Stimulated activated CD8-positive, alpha-beta memory T cell treated with anti-CD3 and anti-CD28 coated beads, Interleukin-12 subunit alpha, Interleukin-12 subunit beta, amount 100 ng/mL, for 4 hours (primary cell): ENCODE results near the gene USB1.
A peak's percentile ranks its signal among the peaks of the same experiment; 100 is the strongest.

Experiments used
- DNase-seq: peaks from one replicate; pipeline ENCODE4 v3.0.0-alpha.2; 2020; ENCODE audit warnings: low read depth

The USB1 gene, protein sequence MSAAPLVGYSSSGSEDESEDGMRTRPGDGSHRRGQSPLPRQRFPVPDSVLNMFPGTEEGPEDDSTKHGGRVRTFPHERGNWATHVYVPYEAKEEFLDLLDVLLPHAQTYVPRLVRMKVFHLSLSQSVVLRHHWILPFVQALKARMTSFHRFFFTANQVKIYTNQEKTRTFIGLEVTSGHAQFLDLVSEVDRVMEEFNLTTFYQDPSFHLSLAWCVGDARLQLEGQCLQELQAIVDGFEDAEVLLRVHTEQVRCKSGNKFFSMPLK

DNA sequence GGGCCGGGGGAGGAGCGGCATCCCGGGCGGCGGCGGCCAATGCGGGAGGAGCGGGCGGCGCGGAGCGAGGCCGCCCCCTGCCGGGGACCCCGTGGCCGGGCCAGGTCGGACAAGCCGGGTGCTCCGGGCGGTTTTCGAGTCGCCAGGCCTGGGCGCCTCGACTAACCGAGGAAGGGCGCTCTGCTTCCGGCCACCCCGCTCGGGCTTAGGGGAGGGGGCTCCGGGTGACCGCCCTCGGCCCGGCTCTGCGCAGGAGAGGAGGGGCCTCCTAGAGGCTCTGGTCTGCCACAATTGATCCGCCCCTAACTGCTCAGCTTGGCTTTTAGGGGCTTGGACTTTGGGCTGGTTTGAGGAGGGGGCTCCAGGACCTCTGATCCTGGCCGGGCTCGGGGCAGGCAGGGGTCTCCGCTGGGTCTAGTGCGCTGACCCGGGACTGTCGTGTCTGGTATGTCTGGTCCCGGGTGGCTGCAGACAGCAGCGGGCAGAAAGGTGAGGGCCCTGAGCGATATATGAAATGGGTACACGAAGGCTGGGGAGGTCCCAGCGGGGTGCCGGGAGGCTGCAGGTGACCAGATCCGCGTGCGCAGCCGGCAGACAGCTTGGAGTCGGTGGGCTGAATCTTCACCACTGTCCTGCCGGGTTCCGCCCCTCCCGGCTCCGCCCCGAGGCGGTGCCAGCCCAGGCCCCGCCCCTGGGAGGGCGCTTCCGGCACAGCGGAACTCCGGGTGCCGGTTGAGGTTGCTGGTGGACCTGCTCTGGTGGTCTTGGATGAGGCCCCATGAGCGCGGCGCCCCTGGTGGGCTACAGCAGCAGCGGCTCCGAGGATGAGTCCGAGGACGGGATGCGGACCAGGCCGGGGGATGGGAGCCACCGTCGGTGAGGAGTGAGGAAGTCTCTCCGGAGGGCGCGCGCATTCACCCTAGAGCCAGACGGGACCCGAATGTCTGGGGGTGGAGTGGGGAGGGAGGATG is at the start of gene USB1:
Gene USB1 (plus strand): TSS at position 702 of the 971 bp plus-strand sequence. CDS start 77 bp downstream, at position 779.
- DNase-seq = peak; percentile 77

DNA sequence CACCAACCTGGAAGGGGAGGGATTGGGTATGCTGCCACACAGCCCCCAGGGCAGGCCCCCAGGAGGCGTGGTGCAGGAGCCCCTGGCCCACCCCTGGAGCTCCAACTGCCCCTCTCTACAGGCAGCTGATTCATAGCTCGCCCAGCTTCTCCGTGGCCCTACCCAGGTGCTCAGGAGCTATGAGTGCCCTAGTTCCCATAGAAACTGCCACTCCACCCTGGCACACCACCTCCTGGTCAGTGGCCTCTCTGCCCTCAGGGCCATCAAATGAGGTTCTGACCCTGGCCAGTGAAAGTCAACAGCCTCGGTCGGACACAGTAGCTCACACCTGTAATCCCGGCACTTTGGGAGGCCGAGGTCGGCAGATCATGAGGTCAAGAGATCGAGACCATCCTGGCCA is 48.3 kb upstream of the USB1 start:
- DNase-seq = no peak

DNA sequence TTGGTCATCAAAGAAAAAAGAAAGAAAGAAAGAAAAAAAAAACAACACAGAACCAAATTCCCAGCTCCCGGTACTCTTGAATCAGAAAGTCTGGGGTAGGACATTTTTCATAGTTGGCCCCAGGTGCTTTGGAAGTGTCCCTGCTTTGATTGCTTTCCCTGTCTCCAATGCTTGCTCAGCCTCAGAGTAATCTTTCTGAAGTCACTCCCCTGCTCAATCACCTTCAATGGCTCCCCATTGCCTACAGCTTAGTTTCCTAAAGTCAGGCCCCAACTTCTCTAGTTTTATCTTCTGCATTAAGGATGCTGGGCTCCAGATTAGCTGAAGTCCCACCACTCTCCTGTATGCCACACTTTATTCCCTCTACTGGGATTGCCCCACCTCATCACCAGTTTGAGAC is 47.4 kb upstream of the USB1 start:
- DNase-seq = no peak

DNA sequence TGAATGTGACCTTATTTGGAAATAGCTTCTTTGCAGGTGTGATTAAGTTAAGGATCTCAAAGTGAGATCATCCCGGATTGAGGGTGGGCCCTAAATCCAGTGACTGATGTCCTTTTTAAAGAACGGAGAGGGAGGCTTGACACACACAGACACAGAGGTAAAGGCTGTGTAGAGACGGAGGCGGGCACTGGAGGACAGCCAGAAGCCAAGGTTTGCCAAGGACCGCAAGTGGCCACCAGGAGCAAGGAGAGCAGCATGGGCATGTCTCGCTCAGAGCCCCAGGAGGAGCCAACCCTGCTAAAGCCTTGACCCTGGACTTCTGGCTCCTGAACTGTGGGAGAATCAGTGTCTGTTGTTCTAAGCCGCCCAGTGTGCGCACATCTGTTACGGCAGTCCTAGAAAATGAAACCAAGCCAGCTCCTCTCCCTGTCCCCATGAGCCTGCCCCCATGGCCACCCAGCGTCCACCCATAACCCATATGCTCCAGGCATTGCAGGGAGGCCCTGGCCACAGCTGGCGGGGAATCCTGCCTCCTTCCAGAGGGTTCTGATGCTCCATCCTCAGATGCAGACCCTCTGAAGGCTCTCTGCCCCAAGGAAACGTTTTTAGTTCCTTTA is 45.5 kb upstream of the USB1 start:
- DNase-seq = no peak

DNA sequence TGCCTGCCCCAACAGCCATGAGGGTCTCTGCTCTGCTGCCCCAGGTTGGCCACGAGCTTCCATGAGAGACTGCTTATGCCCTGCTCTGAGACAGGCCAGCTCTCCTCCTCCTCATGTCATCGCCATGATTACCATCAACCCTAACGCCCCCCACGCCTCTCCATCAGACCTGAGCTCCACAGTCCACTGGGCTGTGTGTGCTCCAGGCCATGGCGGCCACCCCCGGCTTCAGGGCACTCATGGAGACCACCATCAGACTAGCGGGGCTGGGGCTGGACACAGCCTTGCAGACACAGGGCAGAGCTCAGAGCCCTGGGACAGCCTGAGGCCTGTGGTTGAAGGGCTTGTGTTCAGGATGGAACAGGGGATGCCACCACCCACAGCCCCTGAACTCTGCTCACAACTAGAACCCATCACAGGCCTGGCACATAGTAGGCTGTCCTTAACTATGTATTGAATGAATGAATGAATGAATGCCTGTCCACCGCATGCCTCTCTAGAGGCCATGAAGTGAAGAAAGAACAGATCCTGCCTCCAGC is 44.9 kb upstream of the USB1 start:
- DNase-seq = no peak

DNA sequence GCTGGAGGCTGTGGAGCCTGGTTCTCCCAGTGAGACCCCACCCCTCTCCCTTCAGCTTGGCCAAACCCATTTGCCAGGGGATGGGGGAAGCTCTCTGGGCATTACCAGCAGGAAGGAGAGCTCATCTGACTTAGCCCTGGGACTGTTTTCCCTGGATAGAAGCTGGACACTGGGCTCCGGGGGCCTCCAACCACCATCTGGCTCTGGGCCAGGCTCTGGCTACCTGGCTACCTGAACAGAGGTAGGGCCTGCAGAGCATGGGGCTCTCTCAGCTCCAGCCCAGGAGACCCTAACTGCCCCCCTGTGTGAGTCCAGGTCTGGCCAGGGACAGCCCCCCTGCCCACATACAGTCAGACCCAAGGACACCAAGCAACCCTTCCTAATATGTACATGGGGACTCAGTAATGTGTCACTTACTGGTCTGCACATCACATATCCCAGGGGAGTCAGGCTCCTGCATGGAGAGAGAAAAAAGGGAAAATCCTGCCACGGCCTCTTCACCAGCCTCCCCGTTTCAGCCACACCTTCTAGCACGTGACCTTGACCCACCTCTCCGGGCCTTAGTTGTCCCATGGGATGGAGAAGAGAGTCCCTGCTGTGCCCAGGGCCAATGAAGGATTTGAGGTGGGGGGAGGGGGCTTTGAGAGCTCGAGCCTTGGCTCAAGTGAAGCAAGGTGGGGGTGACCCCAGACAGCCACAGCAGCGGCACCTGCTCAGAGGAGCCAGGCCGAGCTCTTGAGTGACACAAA is 44.1 kb upstream of the USB1 start:
- DNase-seq = no peak

DNA sequence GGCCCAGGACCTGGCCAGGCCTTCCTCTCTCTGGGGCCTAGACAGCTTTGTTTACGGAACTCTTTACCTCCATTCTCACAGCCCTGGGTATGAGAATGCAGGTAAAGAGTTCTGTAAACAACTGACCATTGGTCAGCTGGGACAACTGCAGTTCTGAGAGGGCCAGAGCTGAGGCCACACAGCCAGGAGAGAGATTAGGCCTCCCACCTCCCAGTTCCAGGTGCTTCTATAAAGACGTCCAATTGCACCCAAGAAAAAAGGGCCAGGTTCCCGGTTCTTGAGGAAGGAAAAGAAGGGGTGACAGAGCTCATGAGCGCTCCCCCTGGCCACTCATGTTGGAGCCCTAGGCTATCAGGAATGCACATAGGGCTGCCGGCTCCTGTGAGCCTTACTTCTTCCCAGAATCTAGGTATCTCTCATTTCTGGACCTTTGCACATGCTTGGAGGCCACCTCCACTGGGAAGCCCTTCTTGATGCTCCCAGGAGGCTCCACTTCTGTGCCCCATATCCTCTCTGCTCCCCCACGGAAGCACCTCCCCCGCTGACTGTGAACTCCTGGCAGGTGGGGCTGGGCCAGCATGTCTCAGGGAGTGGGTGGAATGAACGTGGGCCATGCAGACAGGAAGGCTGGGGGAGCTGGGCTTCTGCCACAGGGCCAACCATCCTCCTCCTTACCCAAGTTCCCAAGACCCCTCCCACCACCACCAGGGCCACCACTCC is 43.4 kb upstream of the USB1 start:
- no peak for DNase-seq

DNA sequence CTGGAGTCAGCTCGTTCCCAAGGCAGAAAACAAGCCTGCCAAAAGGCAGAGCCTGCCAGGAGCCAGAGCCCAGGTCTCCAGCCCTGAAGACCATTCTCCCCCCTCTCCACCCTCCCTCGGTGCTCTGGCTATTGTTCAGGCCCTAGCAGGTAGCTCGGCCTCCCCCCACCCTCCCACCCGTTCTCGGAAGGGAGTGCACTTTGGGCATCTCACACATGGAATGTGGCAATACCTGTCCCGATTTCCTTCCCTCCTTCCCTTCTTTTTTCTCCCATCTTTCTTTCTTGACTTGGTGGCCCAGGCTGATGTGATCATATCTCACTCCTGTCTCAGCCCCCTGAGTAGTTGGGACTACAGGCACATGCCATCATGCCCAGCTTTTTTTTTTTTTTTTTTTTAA is 42.7 kb upstream of the USB1 start:
- DNase-seq = no peak

DNA sequence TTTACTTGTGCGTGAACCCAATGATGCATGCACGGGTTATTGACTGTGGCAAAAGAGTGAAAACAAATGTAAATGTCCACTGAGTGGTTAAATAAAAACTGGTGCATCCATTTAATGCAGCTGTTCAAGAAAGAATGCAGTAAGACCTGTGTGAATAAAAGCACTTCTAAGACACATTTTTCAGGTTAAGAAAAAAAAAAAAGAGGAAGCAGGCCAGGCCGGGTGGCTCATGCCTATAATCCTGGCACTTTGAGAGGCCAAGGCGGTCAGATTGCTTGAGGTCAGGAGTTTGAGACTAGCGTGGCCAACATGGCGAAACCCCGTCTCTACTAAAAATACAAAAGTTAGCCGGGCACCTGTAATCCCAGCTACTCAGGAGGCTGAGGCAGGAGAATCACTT is 42.1 kb upstream of the USB1 start:
- DNase-seq = no peak

DNA sequence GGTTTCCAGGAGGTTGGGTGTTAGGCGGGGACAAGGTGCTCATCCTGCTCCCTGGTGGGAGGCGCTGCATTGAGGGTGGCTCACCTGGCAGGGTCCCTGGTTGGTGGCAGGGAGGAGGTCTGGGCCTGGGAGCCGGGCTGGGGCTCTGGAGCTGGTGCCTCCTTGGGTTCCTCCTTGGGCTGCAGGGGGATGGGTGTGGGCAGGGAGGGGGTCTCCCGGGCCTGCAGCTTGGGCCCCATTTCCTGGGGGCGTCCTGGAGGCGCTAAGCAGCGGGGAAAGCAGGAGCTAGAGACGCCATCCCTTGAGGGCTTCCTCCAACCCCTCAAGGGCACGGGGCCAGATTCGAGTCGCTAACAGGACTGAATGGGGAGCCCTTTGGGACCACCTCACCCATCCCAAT is 41.4 kb upstream of the USB1 start:
- DNase-seq = no peak

DNA sequence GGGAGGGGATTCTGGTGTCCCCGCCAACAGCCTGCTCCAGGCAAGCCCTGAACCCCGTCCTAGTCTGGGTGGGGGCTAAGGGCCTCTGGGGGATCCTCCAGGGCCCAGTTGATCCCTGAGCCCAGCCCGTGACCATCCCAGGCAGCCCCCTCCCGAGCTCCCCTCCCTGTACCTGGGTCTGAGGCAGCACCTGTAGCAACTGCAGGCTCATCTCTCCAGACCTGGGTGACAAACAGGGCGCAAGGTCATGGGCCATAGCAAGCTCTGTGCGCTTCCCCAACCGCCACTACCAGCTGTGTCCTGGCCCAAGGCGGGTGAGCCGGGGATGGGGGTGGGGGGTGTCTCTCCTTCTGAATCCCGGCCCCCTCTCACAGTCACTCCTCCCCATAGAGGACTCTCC is 40.9 kb upstream of the USB1 start:
- no peak for DNase-seq

DNA sequence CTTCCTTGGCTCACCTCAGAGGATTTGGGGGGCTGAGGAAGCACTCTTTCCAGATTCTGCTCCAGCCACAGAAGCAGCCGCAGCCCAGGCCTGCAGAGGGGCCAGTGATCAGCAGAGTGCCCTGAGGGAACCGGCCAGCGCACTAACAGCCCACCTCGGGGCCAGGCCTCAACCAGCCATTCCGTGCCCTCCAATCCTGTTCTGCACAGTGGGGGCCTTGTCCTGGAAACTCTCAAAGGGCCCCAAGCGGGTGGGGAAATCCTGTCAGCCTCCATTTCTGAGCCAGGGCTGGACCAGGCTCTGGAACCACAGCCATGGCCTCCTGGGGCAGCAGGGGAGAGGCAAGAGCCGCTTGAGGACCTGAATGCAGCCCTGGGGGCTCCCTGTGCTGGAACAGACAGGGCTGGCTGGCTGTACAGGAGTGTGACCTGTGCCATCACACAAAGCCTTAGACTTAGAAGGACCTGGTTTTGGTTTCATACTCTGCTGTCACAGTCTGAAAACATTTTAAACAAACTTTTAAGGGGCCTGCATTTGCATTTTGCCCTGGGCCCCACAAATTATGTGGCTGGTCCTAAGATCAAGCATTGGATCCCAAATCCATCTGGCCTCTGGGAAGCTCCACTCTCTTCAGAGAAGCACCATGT is 40.3 kb upstream of the USB1 start:
- no peak for DNase-seq

DNA sequence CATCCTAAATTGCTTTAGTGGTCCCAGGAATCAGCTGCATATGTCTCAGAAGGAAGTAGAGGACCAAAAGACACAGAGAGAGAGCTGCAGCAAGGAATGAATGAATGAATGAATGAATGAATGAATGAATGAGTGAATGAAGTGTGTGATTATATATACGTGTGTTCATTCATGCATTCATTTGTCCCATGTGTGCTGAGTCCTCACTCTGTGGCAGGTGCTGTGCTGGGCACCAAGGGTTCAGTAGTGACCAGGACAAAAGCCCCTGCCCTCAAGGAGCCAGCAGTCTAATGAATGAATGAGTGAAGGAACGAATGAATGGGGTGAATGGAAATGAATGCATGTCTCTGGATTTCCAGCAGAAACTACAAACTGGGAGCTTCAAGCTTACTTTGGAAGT is 39.7 kb upstream of the USB1 start:
- no peak for DNase-seq

DNA sequence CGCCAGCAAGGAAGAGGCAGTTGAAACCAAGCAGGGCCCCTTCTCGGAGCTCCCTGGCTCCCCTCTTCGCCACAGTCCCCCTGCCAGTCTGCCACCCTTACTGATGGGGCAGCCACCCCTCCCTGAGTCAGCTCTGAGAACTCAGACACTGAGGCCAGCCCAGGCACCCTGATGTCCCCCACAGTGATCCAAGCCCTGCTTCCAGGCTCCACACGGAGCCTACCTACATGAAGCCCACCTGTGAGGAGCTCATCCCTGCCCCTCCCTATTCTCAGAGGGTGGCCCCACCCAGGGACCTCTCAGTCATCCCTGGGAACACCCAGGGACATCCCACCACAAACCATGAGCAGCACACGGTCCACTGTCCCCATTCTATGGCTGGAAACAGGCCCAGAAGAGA is 39.2 kb upstream of the USB1 start:
- DNase-seq = no peak

DNA sequence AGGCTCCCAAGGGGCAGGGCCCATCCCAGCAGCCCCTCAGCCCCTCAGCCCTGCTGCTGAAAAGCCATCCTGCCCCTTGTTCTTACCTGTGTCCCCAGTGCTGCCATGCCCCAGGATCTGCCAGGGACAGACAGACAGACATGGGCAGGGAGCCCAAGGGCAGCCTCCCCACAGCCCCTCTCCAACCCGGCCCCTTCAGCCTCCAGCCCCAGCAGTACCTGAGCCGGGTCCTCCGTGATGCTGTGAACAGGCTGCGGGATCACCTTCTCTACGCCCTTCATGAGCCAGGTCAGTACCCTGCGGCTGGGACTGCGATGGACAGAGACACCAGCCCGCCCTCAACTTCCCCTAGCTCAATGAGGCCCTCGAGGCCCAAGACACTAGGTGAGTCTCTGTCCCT is 38.5 kb upstream of the USB1 start:
- no peak for DNase-seq

DNA sequence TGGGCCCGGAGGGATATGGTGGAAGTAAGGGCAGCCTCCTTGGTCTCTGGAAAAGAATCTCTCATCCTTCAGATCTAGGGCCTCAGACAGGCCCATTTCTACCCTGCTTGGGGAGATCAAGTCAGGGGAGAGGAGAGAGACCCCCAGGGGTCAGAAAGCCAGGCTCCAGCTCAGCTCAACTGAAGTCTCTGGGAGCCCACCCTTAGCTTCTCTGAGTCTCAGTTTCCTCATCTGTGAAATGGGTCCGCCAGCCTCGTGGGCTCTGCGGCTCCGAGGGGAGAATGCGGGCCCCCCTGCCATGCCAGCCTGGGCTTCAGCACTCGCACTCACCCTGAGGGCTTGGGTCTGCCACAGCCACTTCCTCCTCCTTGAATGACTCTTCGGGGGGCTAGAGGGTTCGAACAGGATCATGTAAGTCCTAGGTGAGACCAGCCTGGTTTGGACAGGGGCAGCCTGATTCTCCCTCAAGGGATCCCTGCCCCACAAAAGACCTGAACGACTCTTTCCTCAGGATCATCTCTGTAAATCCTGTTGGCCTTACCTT is 37.0 kb upstream of the USB1 start:
- no peak for DNase-seq

DNA sequence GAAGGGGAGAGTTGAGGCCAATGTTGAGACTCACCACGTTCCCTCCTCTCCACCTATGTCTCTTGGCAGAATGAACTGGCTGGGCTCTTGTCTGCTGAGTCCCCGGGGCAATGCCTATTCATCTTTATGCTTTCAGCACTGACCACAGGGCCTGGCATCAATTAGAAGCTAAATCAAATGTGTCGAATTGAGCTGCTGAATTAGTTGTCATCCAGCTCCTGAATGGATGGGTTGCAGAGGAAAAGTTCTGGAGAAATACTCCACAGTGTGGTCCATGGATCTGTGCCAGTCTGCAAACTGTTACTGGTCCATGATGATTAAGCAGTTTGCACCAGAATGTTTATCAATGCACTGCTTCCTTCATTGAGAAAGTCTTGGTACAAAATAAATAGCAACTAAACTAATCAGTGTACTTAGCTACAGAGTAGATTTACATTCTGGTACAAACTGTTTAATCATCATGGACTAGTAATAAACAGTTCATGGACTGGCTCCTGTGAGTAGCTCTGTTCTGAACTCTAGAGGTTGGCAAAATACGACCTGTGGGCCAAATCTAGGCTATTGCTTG is 34.9 kb upstream of the USB1 start:
- no peak for DNase-seq

DNA sequence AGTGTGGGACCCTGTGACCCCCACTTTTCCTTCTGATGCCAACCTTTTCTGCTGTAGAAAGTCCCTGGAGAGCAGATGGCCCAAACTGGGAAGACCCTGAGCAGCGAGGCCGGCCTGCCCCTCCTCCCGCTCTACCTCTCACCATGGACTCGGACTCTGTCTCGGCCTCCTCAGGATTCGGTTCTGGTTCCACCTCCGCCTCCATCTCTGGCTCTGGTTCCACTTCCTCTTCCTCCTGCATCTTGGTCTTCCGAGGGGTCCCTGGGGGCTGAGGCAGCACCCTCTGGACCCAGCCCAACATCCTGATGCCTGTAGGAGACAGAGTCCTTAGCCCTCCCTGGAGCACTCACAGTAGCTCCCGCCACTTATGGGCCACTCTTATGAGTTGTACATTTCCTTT is 34.2 kb upstream of the USB1 start:
- DNase-seq = no peak

DNA sequence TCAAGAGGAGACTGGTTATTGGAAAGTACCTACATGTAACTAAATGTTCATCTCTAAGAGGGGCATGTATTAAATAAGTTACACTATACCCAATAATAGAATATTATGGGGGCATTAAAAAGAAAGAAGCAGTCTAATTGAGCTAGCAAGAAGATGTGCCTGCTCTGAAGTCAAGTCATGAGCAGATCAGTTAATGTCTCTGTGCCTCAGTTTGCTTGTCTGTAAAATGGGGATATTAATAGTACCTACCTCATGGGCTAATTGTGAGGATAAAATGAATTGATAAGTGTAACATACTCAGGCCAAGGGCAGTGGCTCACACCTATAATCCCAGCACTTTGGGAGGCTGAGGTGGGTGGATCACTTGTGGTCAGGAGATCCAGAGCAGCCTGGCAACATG is 33.3 kb upstream of the USB1 start:
- DNase-seq = no peak

DNA sequence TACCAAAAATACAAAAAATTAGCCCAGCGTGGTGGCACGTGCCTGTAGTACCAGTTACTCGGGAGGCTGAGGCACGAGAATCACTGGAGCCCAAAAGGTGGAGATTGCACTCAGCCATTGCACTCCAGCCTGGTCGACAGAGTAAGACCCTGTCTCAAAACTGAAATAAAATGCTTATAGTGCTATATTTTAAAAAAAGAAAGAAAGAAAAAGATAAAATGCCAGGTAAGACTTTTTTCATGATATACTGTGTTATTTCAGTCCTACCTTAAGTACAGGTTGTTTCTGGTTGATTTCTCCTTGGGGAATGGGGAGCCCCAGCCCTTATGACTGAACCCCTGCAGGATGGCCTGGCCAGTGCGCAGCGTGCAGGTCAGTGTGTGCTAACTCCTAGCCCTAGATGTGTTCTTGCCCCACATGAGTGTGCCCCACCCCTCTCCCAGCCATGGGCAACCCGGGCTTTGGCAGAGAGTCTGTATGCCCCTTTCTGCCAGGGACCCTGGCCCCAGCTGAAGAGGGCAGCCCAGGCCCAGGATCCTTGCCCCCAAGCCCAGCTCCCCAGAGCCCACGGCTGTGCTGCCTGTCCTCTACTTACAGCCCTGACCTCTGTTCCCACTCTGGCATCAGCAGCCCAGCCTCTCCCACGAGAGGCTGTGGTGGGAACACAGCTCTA is 31.6 kb upstream of the USB1 start:
- DNase-seq = no peak
